ENCODE data around the gene ETV4. TPM values are rescaled to one million over a fixed set of nuclear protein-coding genes. Genes with fewer than 3 reads are reported as not detected.

ETV4 gene
- total and polyA plus RNA-seq, 2 of the 13 experiments (the other 11 are each of a cell fraction or from before 2014, with no cell fraction given), result 128 to 330 TPM

DNA sequence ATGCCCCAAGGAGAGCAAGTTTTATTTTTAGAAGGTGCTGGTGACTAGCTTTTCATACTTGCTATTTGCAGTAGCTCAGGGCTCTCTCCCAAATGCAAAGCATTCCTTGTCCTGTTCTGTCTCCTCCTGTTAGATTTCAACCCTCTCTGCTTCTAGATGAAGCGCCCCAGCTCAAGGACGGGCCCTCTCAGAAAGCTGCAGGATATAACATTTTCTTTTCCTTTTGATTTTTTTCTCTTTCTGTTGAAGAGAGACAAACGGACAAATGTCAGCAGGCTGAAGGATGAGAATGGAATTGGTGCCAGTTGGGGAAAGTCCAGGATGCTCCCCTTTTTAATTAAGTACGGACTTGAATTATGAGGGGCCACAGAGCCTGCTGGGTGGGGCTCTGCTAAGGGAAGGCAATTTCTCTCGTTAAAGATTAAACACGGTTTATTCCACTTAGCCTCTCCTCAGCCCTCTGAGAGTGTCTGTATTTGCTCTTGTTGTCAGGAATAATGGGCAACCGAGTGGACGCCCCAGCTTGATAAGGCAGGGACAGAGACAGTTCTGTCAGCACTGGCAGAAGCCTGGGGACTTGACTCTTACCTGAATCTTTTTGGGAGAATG lies 6.2 kb upstream of the ETV4 start (continued):
- TF ChIP-seq, protein P1, sequence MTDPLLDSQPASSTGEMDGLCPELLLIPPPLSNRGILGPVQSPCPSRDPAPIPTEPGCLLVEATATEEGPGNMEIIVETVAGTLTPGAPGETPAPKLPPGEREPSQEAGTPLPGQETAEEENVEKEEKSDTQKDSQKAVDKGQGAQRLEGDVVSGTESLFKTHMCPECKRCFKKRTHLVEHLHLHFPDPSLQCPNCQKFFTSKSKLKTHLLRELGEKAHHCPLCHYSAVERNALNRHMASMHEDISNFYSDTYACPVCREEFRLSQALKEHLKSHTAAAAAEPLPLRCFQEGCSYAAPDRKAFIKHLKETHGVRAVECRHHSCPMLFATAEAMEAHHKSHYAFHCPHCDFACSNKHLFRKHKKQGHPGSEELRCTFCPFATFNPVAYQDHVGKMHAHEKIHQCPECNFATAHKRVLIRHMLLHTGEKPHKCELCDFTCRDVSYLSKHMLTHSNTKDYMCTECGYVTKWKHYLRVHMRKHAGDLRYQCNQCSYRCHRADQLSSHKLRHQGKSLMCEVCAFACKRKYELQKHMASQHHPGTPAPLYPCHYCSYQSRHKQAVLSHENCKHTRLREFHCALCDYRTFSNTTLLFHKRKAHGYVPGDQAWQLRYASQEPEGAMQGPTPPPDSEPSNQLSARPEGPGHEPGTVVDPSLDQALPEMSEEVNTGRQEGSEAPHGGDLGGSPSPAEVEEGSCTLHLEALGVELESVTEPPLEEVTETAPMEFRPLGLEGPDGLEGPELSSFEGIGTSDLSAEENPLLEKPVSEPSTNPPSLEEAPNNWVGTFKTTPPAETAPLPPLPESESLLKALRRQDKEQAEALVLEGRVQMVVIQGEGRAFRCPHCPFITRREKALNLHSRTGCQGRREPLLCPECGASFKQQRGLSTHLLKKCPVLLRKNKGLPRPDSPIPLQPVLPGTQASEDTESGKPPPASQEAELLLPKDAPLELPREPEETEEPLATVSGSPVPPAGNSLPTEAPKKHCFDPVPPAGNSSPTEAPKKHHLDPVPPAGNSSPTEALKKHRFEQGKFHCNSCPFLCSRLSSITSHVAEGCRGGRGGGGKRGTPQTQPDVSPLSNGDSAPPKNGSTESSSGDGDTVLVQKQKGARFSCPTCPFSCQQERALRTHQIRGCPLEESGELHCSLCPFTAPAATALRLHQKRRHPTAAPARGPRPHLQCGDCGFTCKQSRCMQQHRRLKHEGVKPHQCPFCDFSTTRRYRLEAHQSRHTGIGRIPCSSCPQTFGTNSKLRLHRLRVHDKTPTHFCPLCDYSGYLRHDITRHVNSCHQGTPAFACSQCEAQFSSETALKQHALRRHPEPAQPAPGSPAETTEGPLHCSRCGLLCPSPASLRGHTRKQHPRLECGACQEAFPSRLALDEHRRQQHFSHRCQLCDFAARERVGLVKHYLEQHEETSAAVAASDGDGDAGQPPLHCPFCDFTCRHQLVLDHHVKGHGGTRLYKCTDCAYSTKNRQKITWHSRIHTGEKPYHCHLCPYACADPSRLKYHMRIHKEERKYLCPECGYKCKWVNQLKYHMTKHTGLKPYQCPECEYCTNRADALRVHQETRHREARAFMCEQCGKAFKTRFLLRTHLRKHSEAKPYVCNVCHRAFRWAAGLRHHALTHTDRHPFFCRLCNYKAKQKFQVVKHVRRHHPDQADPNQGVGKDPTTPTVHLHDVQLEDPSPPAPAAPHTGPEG (CRISPR knock-in tag; IDR thresholded peaks at IDR 0.05), result 0 out of 2 replicates have a peak, but pooled peaks have one; percentile 39
- TF ChIP-seq ZNF205 (CRISPR knock-in tag; IDR thresholded peaks at IDR 0.05), result no peak
- no peak for TF ChIP-seq ZNF17 (CRISPR knock-in tag; IDR thresholded peaks at IDR 0.05)
- TF ChIP-seq ZNF121 (CRISPR knock-in tag; IDR thresholded peaks at IDR 0.05), result peak; percentile 55
- no peak for TF ChIP-seq ZNF576 (CRISPR knock-in tag; IDR thresholded peaks at IDR 0.05)
- no peak for TF ChIP-seq SALL2 (CRISPR knock-in tag; IDR thresholded peaks at IDR 0.05)
- TF ChIP-seq ARID4A (CRISPR knock-in tag; IDR thresholded peaks at IDR 0.05; ENCODE audit: borderline replicate concordance), result peak; percentile 38; the same call in 1 of the 2 replicates
- TF ChIP-seq, protein P2, sequence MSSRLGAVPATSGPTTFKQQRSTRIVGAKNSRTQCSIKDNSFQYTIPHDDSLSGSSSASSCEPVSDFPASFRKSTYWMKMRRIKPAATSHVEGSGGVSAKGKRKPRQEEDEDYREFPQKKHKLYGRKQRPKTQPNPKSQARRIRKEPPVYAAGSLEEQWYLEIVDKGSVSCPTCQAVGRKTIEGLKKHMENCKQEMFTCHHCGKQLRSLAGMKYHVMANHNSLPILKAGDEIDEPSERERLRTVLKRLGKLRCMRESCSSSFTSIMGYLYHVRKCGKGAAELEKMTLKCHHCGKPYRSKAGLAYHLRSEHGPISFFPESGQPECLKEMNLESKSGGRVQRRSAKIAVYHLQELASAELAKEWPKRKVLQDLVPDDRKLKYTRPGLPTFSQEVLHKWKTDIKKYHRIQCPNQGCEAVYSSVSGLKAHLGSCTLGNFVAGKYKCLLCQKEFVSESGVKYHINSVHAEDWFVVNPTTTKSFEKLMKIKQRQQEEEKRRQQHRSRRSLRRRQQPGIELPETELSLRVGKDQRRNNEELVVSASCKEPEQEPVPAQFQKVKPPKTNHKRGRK (CRISPR knock-in tag; IDR thresholded peaks at IDR 0.05), result no peak
- TF ChIP-seq THAP11 (CRISPR knock-in tag; IDR thresholded peaks at IDR 0.05), result peak; percentile 17; the same call in 1 of the 2 replicates
- TF ChIP-seq, protein P3, sequence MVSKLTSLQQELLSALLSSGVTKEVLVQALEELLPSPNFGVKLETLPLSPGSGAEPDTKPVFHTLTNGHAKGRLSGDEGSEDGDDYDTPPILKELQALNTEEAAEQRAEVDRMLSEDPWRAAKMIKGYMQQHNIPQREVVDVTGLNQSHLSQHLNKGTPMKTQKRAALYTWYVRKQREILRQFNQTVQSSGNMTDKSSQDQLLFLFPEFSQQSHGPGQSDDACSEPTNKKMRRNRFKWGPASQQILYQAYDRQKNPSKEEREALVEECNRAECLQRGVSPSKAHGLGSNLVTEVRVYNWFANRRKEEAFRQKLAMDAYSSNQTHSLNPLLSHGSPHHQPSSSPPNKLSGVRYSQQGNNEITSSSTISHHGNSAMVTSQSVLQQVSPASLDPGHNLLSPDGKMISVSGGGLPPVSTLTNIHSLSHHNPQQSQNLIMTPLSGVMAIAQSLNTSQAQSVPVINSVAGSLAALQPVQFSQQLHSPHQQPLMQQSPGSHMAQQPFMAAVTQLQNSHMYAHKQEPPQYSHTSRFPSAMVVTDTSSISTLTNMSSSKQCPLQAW (CRISPR knock-in tag; IDR thresholded peaks at IDR 0.05), result peak; percentile 90
- 0 out of 2 replicates have a peak, but pooled peaks have one; percentile 51 for TF ChIP-seq ZNF557 (CRISPR knock-in tag; IDR thresholded peaks at IDR 0.05)
- TF ChIP-seq TBX2 (CRISPR knock-in tag; IDR thresholded peaks at IDR 0.05; ENCODE audit: borderline replicate concordance), result peak; percentile 70; the same call in 1 of the 2 replicates
- TF ChIP-seq MED13 (CRISPR knock-in tag; IDR thresholded peaks at IDR 0.05), result 0 out of 2 replicates have a peak, but pooled peaks have one; percentile 26
- 0 out of 2 replicates have a peak, but pooled peaks have one; percentile 46 for TF ChIP-seq ZMYM4 (CRISPR knock-in tag; IDR thresholded peaks at IDR 0.05)
- TF ChIP-seq XBP1 (CRISPR knock-in tag; IDR thresholded peaks at IDR 0.05), result no peak
